ENCODE data around the gene C1orf141. TPM values are rescaled to one million over a fixed set of nuclear protein-coding genes. Genes with fewer than 3 reads are reported as not detected.

The C1orf141 gene
- total and polyA plus RNA-seq, 2 donors (not counting 3 experiments of a cell fraction or from before 2014, with no cell fraction given), result not detected

GRCh38 chr1:67144696-67145095 lies 9.9 kb upstream of the C1orf141 start:
- Histone ChIP-seq H3K36me3 (ENCODE audit: control insufficient read depth in 2 of 2, extremely low read depth in 1 of 2, insufficient read depth in 2 of 2, low read length in 2 of 2) (no peaks in the 10 kb centered on the region), H4K20me1 (replicated peaks; ENCODE audit: control insufficient read depth, extremely low read depth, insufficient read depth, low read length) (no peaks in the 10 kb centered on the region), H3K27ac (ENCODE audit: insufficient read depth, low read depth, low read length) (no peak overlapping the region), H3K9ac (replicated peaks; ENCODE audit: extremely low read depth, insufficient read depth, low read length) (no peak overlapping the region), H3K27me3 (ENCODE audit: control insufficient read depth in 2 of 2, insufficient read depth in 2 of 2, low read length in 2 of 2) (peaks cover 0 to 2% of the 10 kb centered on the region in 2 experiments), H3K9me1 (replicated peaks; ENCODE audit: control insufficient read depth, extremely low read depth, insufficient read depth, low read length) (no peaks in the 10 kb centered on the region), H3K4me3 (replicated peaks in 1 of 3; ENCODE audit: insufficient read depth in 1 of 3, low read depth in 1 of 3, low read length in 3 of 3) (no peak overlapping the region), H3K9me3 (replicated peaks; ENCODE audit: control insufficient read depth, insufficient read depth, low read length) (no peaks in the 10 kb centered on the region), H3K4me2 (ENCODE audit: insufficient read depth, low read length) (no peak overlapping the region), H3K4me1 (ENCODE audit: control insufficient read depth, extremely low read depth, insufficient read depth, low read length) (no peaks in the 10 kb centered on the region), H3K79me2 (ENCODE audit: control insufficient read depth, insufficient read depth, low read length) (no peaks in the 10 kb centered on the region), H2AFZ (ENCODE audit: low read depth, low read length) (no peak overlapping the region)
- ChIA-PET CTCF (interaction anchor here (0.7 to 3.3 kb wide), 11 partner anchors 17 to 380 kb away, joined by 3 to 19 read pairs (median 4); no protein-coding TSS in a partner anchor), POLR2A (no interaction called here)
- dilution Hi-C loops (cut with MboI; ENCODE audit: extremely low pct_ligation_motif_present, low sequenced_read_pairs), result no loop called here
- DNase-seq (ENCODE audit: low read depth, low spot score) (no peak), FAIRE-seq (no peak)
- intact Hi-C loops (cut with micrococcal nuclease), result loop anchor here (5.0 to 10.0 kb wide), 2 partner anchors 68 to 690 kb away; no protein-coding TSS in a partner anchor
- no TSS peak for BruUV-seq (replicated peaks)
- TF ChIP-seq MYC (IDR thresholded peaks at IDR 0.05; ENCODE audit: low read depth, low read length) (no peak), CTCF (IDR thresholded peaks at IDR 0.05; ENCODE audit: extremely low read depth in 1 of 2, insufficient read depth in 1 of 2, low read depth in 1 of 2, low read length in 2 of 2) (peak in 1 of 2 donors; percentile 6)

- Histone ChIP-seq H3K36me3 (ENCODE audit: control insufficient read depth in 2 of 2, extremely low read depth in 1 of 2, insufficient read depth in 2 of 2, low read length in 2 of 2) (no peaks in the 10 kb centered on the region), H3K4me2 (ENCODE audit: insufficient read depth, low read length) (no peak overlapping the region), H2AFZ (ENCODE audit: low read depth, low read length) (no peak overlapping the region), H3K79me2 (ENCODE audit: control insufficient read depth, insufficient read depth, low read length) (no peaks in the 10 kb centered on the region), H3K9me1 (replicated peaks; ENCODE audit: control insufficient read depth, extremely low read depth, insufficient read depth, low read length) (no peaks in the 10 kb centered on the region), H3K9ac (replicated peaks; ENCODE audit: extremely low read depth, insufficient read depth, low read length) (no peak overlapping the region), H3K4me1 (ENCODE audit: control insufficient read depth, extremely low read depth, insufficient read depth, low read length) (no peaks in the 10 kb centered on the region), H3K9me3 (replicated peaks; ENCODE audit: control insufficient read depth, insufficient read depth, low read length) (no peaks in the 10 kb centered on the region), H3K27ac (ENCODE audit: insufficient read depth, low read depth, low read length) (no peak overlapping the region), H4K20me1 (replicated peaks; ENCODE audit: control insufficient read depth, extremely low read depth, insufficient read depth, low read length) (no peaks in the 10 kb centered on the region), H3K4me3 (replicated peaks in 1 of 3; ENCODE audit: insufficient read depth in 1 of 3, low read depth in 1 of 3, low read length in 3 of 3) (no peak overlapping the region), H3K27me3 (ENCODE audit: control insufficient read depth in 2 of 2, insufficient read depth in 2 of 2, low read length in 2 of 2) (peaks cover 0 to 2% of the 10 kb centered on the region in 2 experiments)
- ChIA-PET POLR2A (no interaction called here), CTCF (interaction anchor here (0.8 to 3.3 kb wide), 11 partner anchors 16 to 379 kb away, joined by 3 to 19 read pairs (median 4); no protein-coding TSS in a partner anchor)
- TF ChIP-seq POLR2AphosphoS5 (IDR thresholded peaks at IDR 0.05; ENCODE audit: insufficient read depth, low read depth, low read length) (no peak), JUN (IDR thresholded peaks at IDR 0.05; ENCODE audit: borderline replicate concordance, insufficient read depth, insufficient read length, low read depth) (no peak), FOS (IDR thresholded peaks at IDR 0.05; ENCODE audit: borderline replicate concordance, insufficient read depth, low read length) (no peak), MAX (IDR thresholded peaks at IDR 0.05; ENCODE audit: insufficient read depth, insufficient read length) (no peak), POLR2A (IDR thresholded peaks at IDR 0.05; ENCODE audit: low read depth, low read length) (no peak), EZH2 (IDR thresholded peaks at IDR 0.05; ENCODE audit: borderline replicate concordance, low read depth, low read length, severe bottlenecking) (no peak), CTCF (IDR thresholded peaks at IDR 0.05; ENCODE audit: extremely low read depth in 1 of 2, insufficient read depth in 1 of 2, low read depth in 1 of 2, low read length in 2 of 2) (no peak), MYC (IDR thresholded peaks at IDR 0.05; ENCODE audit: low read depth, low read length) (no peak), GATA2 (IDR thresholded peaks at IDR 0.05; ENCODE audit: insufficient read depth, insufficient read length, low read depth, low read length) (no peak)
- dilution Hi-C loops (cut with MboI; ENCODE audit: extremely low pct_ligation_motif_present, low sequenced_read_pairs), result no loop called here
- DNase-seq (ENCODE audit: low read depth, low spot score) (no peak), FAIRE-seq (no peak)
- BruUV-seq (replicated peaks), result no TSS peak
- intact Hi-C loops (cut with micrococcal nuclease), result loop anchor here (10.0 kb wide), 1 partner anchor 689 kb away; no protein-coding TSS in a partner anchor
These were observed 9.2 kb upstream of the C1orf141 start for GRCh38 chr1:67143966-67144365.

All from endothelial cell of umbilical vein (primary cell).